ENCODE results near the gene FAM83F.
"Not testable (repeated sequence)": the region's sequence is repeated elsewhere in the genome, so short reads cannot be mapped to it uniquely, and the experiment has no call there.

The FAM83F gene

DNA sequence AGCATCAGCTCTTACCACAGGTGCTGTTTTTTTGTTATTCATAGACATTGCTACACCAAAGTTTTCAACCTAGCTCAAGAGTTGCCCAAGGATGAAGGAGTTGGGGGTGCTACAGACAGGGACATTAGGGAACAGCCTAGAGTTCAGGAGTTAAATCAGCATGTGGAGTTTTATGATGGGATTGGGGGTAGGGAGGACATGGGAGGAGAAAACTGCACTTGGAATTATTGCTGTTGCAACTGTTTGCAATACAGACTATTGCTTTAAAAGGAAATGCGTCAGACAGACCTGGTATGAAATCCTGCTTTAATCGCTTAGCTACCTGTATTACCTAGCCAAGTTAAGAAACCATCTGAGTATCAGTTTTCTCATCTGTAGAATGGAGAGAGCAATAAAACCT is 28.3 kb upstream of the FAM83F start:
- DNase-seq: no peak

GRCh38 chr22:39967103-39967829 is 27.5 kb upstream of the FAM83F start:
- no peak for DNase-seq

GRCh38 chr22:39967996-39968972 is 26.5 kb upstream of the FAM83F start:
- DNase-seq: no peak

GRCh38 chr22:39970742-39971141 is 24.0 kb upstream of the FAM83F start:
- DNase-seq: no peak

- no peak for DNase-seq
Observed at GRCh38 chr22:39972641-39973040, 22.1 kb upstream of the FAM83F start.

DNA sequence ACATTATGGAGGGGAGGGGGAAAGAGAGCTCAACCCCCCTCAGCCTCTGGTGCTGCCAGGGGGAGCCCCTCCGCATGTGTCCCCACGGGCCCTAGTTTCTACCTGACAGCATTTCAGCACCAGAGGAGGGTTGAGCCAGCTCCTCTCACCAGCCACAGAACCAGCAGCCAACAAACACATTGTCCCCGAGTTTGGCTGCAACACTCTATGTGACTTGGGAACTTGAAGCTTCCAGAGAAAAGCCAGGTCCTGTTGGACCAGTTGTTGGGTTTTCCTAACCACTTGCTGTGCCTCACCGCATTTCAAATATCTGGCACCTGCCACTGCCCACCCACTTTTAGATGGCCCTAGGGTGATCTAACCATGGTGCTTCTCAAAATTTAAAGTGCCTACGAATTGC is 21.1 kb upstream of the FAM83F start:
- no peak for DNase-seq

DNA sequence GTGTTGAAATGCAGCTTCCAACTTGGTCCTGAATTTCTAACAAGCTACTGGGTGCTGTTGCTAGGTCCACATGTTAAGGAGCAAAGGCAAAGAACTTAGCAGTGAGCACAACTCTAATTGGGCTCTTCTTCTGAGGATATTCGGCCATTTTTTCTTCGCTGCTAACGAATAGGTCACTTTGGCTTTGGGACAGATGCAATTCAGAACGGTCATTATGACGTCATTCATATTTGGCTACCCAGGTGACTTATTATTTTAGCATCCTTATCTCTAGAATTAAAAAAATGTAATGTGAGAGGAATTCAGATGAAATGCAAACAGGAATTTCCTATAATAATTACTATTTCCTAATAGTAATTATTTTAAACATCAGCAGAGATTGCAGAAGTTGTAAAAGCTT is 20.7 kb upstream of the FAM83F start:
- DNase-seq: no peak

DNA sequence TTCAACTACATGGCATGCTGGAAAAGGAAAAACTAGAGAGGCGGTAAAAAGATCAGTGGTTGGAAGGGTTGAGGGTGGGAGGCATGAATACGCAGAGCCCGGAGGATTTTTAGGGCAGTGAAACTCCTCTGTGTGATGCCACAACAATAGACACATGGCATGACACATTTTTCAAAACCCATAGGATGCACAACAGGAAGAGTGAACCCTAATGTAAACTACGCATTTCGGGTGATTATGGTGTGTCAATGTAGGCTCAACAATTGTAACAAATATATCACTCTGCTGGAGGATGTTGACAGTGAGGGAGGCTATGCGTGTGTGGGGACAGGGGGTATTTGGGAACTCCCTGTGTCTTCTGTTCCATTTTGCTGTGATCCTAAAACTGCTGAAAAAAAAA is 15.7 kb upstream of the FAM83F start:
- no peak for DNase-seq

GRCh38 chr22:39979458-39979857 is 15.3 kb upstream of the FAM83F start:
- DNase-seq: no peak

GRCh38 chr22:39980596-39980995 is 14.2 kb upstream of the FAM83F start:
- no peak for DNase-seq

DNA sequence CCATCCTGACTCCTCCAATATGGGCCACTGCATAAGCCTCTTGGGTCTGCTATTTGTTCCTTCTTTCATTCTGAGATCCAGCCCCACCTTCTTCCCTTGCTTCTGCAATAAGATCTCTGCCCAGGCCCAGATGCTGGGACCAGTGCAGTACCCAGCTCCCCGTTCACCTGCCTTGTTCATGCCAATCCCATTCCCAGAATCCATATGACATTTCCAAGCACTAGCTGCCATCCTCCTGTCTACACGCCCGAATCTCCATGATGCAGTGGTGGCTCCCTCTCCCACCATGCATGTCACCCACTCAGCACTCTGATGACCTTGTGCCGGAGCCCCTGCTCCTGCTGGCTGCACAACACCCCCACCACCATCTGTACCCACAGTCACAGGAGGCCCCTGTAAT is 11.4 kb upstream of the FAM83F start:
- DNase-seq: no peak

GRCh38 chr22:39984006-39984405 is 10.7 kb upstream of the FAM83F start:
- no peak for DNase-seq

GRCh38 chr22:39984746-39985145 is 10.0 kb upstream of the FAM83F start:
- DNase-seq: no peak

DNA sequence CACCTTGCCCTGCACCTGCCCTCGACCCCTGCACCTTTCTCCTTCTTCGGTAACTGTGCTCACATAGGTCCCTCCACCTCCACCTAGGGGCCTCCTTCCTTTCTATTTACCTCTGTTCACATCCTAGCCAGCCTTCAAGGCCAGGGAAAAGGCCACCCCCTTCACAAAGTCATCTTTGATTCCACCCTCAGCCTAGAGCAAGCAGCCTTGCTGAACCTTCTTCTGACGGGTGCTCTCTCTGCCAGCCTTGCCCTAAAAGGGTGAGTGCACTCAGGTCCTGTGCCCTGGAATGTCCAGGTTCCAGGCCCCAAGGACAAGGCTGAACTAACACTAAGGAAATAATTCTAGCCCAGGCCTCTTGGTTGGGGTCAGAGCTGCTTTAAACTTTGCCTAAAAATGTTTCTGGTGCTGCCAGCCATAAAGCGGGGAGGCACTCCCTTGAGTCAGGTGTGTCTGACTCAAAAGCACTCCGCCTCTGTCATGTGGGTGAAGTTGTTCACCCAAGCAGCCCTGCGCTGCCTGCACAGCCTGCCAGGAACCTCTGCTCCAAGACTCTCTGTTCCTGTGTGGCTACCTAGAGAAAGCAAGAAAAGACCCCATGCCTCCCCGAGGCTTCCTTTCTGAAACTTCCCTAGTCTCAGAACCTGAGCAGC is 9.2 kb upstream of the FAM83F start:
- no peak for DNase-seq

DNA sequence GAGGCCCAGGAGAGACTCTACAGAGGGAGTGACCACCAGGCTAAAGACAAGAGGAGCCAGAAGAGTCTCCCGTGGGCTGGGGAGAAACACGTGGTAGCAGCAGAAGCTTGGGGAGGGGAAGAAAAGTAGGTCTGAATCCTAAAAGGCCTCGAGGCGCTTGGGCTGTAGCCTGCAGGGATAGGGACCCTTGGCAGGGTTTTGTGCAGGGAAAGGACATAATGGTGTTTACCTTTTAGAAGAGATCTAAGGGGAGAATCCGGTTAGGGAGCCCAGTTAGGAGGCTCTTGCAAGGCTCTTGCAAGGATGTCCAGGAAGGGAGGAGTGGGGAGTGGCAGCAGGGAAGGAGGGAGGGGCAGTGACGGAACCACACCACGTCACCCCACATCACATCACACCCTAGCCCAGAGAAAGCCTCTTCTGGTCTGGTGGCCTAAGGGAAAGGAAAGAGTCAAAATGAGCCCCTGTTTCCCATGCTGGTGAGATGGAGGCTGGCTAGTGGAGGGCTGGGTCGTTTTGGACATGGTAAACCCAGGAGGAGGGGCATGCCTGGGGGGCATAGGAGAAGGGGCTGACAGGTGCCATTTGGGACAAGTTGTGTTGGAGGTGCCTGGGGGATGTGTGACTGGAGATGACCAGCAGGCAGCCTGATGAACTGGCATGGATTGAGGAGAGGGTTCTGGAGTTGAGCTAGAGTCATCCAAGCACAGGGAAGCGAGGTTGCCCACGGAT is 6.2 kb upstream of the FAM83F start:
- DNase-seq: no peak

DNA sequence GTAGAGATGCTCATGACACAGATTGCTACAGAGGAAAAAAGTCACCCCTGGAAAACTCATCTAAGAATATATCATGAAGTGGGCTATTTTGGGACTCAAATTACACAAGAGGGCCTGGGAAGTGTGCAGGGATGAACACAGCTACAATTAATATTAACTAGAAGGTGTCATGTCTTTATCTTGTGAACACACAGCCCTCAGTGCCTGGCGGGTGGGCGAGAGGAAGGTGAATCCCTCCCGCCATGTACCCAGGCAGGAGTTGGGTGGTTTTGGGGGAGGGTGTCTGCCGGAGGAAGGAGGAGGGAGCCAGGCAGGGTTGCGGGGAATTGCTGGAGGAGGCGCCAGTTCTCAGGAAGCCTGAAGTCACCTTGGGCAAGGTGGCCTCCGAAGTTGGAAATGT is 5.1 kb upstream of the FAM83F start:
- no peak for DNase-seq

DNA sequence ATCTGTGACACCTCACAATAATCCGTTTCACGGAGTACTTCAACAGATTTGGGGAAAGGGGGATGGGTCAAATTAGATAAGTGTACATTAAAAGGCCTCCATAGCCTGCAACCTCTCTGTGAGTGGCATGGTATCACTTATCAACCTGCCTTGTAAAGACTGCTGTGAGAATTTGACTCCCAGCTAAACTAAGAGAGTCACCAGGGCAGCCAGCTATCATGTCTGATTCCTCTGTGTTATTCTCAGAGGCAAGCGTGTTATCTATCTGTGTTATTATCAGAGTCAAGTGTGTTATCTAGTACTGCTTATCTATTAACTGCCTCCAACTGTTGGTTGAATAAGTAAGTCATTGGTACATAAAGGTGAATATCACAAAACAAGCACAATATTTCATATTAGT is 4.1 kb upstream of the FAM83F start:
- no peak for DNase-seq

- no peak for DNase-seq
Observed at GRCh38 chr22:39991159-39991860, 3.4 kb upstream of the FAM83F start.

DNA sequence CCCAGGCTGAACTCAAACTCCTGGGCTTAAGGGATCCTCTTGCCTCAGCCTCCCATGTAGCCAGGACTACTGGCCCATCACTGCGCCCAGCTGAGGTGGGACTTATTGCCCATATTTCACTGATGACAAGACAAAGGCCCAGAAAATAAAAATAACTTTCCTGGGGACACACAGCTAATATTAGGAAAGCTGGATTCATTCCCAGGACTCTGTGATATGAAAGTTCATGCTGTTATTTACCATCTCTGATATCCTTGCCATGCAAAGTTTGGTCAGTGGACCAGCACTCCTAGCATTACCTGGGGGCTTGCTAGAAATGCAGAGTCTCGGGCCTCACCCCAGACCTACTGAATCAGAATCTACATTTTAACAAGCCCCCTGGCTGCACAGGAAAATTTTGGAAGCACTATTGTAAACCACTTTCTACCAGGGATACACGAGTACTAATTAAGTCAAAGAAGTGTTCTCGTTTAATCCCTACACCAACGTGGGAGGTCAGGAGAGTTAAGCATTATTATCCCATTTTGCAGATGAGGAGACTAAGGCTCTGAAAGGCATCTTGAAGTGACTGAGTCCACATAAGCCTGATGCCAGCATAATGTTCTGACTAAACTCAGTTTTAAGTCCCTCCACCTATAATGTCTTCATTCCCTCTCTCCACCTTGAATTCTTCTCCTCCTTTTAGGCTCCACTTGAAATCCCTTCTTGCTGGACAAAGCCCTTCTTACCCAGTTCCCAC is 2.5 kb upstream of the FAM83F start:
- DNase-seq: no peak

GRCh38 chr22:39992894-39993293 is 1.9 kb upstream of the FAM83F start:
- DNase-seq: not testable (repeated sequence)

DNA sequence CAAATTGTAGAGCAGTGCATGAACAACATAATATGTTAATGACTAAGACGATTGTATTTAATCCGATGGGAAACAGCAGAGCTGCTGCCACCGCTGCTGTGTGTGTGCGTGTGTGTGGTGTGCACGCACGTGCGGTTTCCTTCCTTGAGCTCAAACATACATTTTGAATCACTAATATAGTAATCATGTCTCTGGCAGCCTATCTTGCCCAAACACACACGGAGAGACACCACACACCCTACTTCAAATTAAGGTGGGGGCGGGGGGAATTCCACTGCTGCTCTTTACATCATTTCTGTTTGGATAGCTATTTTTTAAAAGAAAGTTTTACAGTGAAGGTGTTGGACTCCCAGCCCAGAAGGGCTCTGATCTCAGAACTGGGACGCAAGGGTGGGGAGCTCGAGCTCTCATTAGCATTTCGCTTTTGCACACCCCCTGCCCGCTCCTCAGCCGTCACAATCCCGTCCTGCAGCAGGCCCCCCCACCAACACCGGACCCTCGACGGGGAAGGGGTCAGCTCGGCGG is 651 bp upstream of the FAM83F start:
- DNase-seq: no peak
